ENCODE data around the gene ZMYND10.

ZMYND10 gene

GRCh38 chr3:50302095-50303012 is 43.2 kb downstream of the ZMYND10 start:
- no peak for DNase-seq (ENCODE audit: low read depth)

GRCh38 chr3:50300681-50301254 is 44.8 kb downstream of the ZMYND10 start:
- no peak for DNase-seq (ENCODE audit: low read depth)

DNA sequence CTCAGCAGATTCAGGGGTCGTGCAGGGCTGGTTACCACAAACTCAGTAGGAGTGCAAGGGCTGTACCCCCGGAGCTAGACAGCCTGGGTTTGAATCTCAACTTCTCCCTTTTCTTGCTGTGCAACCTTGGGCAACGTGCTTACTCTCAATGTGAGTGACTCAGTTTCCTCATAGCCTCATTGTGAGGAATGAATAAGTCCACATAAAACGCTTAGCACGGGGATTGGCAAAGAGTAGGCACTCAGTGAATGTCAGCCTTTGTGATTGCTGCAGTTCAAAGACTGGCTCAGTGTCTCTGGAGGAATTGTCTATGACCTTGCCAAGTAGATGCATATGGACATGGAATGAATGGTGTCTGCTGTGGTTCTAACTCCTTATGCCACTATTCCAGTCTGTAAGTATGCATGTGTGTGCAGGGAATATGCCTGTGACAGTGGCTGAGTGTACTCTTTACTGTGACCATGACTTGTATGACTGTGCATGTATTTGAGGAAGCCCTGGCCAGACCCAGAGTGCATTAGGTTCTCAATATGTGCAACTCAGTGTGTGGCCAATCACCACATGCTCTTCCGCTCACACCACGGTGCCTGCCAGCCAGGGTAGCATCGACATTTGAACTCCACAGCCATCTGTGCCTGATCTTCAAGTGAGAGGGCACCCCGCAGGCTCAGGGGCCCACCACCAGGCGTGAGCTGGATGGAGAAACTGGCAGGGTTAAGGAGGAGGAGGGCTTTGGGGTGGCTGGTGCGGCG is 45.4 kb downstream of the ZMYND10 start:
- peak; percentile 64 for DNase-seq (ENCODE audit: low read depth)

DNA sequence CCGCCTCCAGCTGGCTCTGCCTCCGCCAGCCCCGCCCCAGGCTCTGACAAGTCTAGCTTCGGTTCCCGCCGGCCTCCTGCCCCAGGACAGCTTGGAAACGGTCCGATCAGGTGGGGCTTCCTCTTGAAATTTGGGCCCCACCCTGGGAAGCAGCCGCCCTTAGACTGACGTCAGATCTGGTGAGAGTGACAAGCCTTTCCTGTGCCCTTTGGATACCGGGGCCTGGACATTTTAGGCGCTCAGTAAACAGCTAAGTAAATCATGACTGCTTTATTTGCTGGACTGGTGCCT is 45.9 kb downstream of the ZMYND10 start:
- DNase-seq (ENCODE audit: low read depth), result no peak

- DNase-seq (ENCODE audit: low read depth), result peak; percentile 99
Measured at GRCh38 chr3:50298836-50299637, 46.5 kb downstream of the ZMYND10 start, which contains the start of the genes HYAL3 and NAA80. TSS of gene HYAL3 (minus strand) at chr3:50299405. CDS start at chr3:50295602, 3,803 bp downstream. TSS of gene NAA80 (minus strand) at chr3:50299405. CDS start at chr3:50297463, 1,942 bp downstream.

DNA sequence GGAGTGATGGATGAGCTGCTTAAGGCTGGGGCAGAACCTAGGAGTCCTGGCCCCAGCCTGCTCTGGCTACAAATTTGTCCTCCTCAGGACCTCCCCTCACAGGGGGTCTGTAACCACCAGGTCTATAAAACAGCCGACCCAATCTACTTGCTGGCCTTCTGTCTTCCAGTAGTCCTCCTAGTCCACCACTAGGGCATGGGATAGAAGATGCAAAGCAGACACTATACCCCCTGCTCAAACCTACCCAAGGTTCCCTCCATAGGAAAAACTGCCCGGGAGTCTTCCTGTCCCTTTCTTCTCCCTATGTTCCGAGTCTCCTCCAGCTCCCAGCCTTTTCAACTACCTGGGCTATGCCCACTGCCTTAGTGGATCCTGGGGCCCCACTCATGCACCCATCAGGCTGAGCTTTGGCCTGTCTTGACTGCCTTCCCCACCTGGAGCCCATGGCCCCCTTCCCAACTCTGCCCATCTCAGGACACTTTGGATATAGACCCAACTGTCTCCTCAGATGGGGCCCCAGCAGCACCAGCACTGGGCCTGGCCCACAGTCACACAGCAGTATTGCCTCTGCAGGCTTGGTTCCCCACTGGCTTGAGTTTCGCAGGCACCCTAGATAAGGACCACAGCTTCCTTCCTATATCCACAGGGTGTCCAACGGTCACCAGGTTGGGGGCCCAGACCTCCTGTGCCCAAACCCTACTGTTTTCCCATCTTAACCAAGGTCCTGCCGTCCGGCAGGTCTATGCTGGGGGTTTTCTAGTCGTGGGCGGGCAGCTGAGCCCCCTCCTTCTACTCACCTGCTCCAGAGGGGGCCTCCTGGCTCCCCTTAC is 47.4 kb downstream of the ZMYND10 start:
- no peak for DNase-seq (ENCODE audit: low read depth)

- no peak for DNase-seq (ENCODE audit: low read depth)
Measured at GRCh38 chr3:50297384-50297775, 48.2 kb downstream of the ZMYND10 start.

DNA sequence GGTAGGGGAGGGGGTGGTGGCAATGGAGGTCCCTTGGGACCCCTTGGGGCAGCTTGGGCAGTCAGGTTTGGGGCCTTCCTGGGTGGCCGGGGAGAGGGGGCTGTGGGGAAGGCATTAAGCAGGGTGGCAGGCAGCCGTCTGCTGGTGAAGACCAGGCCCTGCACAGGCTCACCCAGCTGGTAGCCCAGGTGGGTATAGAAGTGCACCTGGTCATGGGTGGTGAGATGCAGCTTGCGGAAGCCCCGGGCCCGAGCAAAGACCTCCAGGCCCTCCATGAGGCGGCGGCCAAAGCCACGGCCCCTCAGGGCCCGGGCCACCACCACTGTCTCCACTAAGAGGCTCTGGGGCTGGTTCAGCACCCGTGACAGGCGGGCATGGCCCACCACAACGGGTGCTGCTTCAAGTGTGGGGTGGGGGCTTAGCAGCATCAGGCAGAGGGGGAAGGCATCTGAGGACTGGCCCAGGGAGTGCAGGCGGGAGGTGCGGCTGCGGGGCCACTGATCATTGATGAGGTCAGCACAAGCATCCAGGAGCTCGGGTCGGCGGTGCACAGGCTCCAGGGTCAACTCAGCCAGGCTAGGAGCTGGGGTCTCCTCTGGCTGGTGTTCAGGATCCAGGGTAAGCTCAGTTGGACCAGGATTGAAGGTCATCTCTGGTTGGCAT is 48.7 kb downstream of the ZMYND10 start:
- no peak for DNase-seq (ENCODE audit: low read depth)

DNA sequence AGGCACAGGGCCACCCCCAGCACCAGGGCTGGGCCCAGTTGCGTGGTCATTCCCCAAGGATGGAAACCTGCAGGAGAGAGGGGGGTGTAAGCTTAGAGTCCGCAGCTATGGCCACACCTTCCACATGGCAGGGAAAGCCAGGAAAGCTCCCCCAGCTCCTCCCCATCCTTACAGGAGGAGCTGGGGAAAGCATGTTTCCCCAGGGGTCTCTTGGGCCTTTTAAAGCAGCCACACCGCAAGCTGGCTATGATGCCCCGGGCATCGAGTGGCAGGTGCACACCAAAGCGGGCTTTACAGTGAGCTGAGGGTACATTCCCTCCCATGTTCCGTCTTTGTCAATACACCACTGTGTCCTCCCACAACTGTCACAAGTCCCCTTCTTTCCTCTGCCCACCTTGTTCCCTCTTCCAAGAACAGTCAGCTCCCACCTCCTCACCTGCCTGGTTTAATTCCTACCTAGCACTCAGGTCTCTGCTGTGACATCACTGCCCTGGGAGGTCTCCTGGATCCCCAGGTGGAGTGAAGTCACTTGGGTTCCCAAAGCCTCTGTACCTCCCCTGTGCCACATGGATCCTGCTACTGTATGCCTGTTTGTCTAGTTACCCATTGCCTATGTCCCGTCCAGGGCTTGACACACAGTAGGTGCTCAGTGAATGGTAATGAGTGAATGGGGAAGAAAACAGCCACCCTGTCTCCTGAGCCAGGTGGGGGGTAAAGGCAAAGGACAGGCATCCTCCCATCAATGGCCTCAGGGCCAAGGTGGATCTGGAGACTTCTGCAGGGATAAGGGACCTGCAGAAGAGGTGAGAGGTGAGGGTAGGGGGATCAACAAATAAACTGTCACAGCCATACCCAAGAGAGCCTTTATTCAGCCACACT is 49.7 kb downstream of the ZMYND10 start:
- no peak for DNase-seq (ENCODE audit: low read depth)

DNA sequence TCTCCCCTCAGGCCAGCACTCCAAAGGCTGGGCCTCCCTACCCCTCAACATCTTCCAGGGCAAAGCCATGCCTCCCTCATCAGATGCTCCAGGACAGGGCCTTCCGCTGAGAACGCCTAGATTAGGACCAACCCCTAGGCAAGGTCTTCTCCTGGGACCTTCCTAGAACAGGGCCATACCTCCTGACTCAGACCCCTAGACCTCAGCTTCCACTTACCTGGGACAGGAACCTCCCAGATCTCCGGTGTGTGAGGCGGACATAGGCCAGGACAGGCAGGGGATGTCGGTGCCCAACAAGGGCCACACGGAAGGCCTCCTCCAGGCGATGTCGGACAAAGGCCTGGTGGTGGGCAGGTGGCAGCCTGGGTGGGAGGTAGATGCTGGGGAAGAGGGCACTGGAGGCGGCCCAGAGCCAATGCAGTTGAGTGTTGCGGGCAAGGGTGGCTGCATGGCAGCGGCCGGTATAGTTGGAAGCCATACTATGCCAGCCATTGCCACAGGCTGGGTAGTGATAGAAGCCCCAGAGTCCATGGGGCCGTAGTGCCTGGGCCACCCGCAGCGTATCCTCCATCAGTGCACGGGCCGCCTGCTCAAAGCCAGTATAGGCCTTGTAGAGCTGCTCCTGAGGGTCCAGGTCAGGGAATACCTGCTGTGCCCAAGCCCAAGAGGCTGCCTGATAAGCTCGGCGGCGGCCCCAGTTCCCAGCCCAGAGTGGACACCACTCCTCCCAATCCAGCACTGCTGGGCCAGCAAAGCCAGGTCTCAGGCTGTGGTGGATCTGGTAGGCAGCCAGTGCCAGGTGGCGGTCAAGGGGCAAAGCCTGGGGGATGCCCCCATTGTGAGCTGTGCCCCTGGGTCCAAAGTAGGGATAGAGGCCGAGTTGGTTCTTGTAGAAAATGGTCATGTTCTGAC is 50.8 kb downstream of the ZMYND10 start:
- no peak for DNase-seq (ENCODE audit: low read depth)

DNA sequence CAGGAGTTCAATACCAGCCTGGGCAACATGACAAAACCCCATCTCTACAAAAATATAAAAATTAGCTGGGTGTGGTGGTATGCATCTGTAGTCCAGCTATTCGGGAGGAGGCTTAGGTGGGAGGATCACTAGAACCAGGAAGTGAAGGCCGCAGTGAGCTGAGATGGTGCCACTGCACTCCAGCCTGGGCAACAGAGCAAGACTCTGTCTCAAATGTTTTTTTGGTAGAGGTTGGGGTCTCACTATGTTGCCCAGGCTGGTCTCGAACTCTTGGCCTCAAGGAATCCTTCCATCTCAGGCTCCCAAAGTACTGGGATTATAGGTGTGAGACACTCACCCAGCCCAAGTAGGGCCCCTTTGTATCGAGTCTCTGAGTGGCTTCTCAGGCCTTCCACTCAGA is 51.4 kb downstream of the ZMYND10 start:
- no peak for DNase-seq (ENCODE audit: low read depth)

DNA sequence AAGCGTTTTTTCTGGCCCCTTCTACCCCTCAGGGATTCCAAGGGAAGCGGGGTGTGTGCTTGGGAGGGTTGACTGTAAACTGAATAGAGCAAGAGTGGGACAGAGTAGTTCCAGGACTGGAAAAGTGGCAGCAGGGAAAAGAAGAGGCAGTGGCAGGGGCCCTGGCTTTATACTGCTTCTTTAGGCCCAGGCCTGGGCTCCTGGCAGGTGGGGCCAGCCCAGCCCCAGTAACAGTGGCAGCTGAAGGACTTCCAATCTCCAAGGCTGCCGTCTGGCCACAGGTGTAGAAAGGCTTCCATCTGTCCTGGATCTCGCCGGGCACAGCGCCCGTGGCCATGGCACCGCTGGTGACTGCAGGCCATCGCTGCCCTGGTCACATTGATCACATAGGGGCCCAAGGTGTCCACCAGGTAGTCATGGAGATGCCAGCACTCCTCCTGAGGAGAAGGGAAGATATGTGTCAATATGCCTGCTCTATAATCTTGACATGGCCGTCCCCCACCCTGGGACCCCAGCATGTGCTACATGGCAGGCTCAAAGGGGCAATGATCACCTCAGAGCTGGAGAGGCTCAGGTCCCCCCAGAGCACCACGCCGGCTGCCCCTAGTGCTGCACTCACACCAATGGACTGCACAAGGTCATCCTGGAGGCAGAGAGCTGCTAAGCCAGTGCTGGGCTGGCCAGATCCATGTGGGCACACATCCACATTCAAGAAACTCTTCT is 52.3 kb downstream of the ZMYND10 start:
- no peak for DNase-seq (ENCODE audit: low read depth)

DNA sequence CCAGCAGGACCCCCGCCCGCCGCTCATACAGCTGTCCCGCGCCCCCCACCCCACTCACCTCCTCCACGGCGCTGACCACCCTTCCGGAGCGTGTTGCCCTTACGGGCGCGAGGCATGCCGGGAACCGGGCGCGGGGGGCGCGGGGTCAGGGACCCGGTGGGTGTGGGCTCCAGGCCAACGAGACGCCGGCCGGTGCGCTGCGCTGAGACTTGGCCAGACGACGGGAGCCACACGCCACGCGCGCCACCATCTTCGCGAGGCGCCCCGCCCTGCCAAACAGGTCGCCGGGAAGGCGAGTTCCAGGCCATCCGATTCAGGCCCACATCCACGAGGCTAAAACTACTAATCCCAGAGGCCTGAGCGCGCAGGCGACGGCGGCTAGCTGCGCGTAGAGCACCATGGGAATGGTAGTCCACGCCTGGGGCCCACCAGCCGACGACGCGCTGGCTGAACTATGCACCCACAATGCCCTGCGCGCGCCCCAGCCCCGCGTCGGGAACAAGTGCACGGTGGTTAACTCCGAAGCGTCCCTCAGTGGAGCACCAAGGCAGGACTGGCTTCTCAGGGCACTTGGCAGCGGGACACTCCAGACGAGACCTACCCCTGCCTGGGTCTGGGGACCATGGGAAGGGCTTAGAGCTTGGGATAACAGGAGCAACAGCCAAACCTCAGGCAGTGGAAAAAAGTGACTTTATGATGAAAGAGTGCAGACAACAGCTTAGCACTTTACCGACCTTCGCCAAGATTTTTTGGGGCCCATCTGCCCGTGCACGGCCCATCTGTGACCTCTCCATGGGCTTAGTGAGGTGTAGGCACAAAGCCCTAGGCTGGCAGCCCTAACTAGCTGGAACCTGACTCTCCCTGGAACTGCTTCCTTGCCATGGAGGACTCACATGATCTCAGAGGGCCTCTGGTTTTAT is 53.1 kb downstream of the ZMYND10 start, which contains the start of gene IFRD2:
TSS of gene IFRD2 (minus strand) at position 271 of the 920 bp plus-strand sequence. CDS start at position 116, 155 bp downstream.
- peak; percentile 96 for DNase-seq (ENCODE audit: low read depth)

Measured in amniotic epithelial cell (primary cell).